Measurements from ENCODE around the gene CAPZB.

The CAPZB gene

GRCh38 chr1:19370453-19371170, 114.7 kb downstream of the CAPZB start:
- TF ChIP-seq, protein P1, sequence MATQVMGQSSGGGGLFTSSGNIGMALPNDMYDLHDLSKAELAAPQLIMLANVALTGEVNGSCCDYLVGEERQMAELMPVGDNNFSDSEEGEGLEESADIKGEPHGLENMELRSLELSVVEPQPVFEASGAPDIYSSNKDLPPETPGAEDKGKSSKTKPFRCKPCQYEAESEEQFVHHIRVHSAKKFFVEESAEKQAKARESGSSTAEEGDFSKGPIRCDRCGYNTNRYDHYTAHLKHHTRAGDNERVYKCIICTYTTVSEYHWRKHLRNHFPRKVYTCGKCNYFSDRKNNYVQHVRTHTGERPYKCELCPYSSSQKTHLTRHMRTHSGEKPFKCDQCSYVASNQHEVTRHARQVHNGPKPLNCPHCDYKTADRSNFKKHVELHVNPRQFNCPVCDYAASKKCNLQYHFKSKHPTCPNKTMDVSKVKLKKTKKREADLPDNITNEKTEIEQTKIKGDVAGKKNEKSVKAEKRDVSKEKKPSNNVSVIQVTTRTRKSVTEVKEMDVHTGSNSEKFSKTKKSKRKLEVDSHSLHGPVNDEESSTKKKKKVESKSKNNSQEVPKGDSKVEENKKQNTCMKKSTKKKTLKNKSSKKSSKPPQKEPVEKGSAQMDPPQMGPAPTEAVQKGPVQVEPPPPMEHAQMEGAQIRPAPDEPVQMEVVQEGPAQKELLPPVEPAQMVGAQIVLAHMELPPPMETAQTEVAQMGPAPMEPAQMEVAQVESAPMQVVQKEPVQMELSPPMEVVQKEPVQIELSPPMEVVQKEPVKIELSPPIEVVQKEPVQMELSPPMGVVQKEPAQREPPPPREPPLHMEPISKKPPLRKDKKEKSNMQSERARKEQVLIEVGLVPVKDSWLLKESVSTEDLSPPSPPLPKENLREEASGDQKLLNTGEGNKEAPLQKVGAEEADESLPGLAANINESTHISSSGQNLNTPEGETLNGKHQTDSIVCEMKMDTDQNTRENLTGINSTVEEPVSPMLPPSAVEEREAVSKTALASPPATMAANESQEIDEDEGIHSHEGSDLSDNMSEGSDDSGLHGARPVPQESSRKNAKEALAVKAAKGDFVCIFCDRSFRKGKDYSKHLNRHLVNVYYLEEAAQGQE (IDR thresholded peaks at IDR 0.05; ENCODE audit: insufficient replicate concordance, low read depth), result no peak
- TF ChIP-seq POLR2AphosphoS5 (IDR thresholded peaks at IDR 0.05; ENCODE audit: low read depth) (no peak; the same call in 1 of the 2 replicates), SPI1 (IDR thresholded peaks at IDR 0.05; ENCODE audit: borderline replicate concordance, low read depth) (no peak), GABPA (IDR thresholded peaks at IDR 0.05; ENCODE audit: low read depth) (no peak), CTCF (IDR thresholded peaks at IDR 0.05; ENCODE audit: insufficient read depth, low read length) (no peak)

DNA sequence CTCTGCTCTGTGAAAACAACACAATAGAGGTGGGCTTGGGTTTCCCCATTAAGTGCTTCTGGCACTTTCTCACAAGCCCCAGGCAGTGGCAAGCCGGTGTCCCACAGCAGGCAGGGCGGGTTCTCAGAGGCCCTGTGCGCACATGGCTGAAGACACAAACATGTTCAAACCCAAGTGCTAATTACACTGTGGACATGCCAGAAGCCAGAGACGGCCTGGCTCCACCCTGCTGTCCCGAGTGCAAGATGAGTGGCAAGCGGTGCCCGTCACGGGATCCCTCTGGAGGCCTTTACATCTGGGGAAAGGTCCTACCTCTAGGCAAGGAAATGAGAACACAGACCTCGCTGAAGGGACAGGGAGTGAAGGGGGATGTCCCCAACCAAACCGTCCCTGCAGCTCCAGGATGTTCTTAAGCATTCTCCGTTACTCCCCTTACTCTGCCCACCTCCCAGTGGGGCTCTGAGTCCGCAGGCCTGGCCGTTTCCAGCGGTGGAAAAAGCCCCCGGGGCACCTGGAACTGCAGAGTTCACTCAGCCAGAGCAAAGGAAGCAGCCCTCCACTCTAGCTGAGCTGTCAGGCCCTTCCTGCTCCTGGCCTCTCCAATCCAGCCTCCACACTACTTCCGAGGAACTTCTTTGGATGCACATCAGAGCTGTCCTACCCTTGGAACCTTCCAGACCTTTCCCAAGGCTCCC, 115.8 kb downstream of the CAPZB start:
- Histone ChIP-seq H3K27me3 (ENCODE audit: insufficient read depth, poor library complexity, severe bottlenecking) (no peaks in the 10 kb centered on the region), H3K27ac (replicated peaks) (peak overlapping the region; percentile 62), H3K4me3 (replicated peaks; ENCODE audit: insufficient read depth, low read length) (no peak overlapping the region)
- TF ChIP-seq, protein P1 (IDR thresholded peaks at IDR 0.05; ENCODE audit: insufficient replicate concordance, low read depth), result no peak
- TF ChIP-seq GABPA (IDR thresholded peaks at IDR 0.05; ENCODE audit: low read depth), result no peak
- no peak for TF ChIP-seq POLR2AphosphoS5 (IDR thresholded peaks at IDR 0.05; ENCODE audit: low read depth)
- TF ChIP-seq SPI1 (IDR thresholded peaks at IDR 0.05; ENCODE audit: borderline replicate concordance, low read depth), result no peak
- no peak for TF ChIP-seq CTCF (IDR thresholded peaks at IDR 0.05; ENCODE audit: insufficient read depth, low read length)
- DNase-seq (ENCODE audit: low read depth in 1 of 2, low spot score in 1 of 2), result no peak

More at GRCh38 chr1:19370453-19371170, 114.7 kb downstream of the CAPZB start:
- DNase-seq (ENCODE audit: low read depth in 1 of 2, low spot score in 1 of 2), result peak in 1 of 2 experiments; percentile 80
- Histone ChIP-seq H3K4me3 (replicated peaks; ENCODE audit: insufficient read depth, low read length) (no peak overlapping the region), H3K27ac (replicated peaks) (peak overlapping the region; percentile 62), H3K27me3 (ENCODE audit: insufficient read depth, poor library complexity, severe bottlenecking) (no peaks in the 10 kb centered on the region)

DNA sequence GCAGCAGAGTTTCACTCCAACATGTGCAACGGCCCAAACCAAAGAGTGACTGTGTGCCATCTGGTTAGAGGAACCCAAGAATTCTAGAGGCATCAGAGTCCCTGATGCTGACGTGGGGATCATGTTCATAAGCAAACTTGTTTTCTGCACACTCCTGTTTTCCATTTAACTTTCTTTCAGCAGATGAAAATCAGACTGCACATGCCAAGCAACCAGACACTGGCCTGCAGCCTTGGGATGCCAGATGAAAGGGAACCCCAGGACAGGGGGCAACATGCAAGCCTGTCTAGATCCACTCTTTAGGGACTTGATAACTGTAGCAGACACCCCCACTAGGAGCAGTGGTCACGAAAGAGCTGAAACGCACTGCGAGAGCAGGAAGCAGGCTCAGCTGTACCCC, 116.4 kb downstream of the CAPZB start:
- TF ChIP-seq, protein P1 (IDR thresholded peaks at IDR 0.05; ENCODE audit: insufficient replicate concordance, low read depth), result no peak
- TF ChIP-seq SPI1 (IDR thresholded peaks at IDR 0.05; ENCODE audit: borderline replicate concordance, low read depth) (no peak), CTCF (IDR thresholded peaks at IDR 0.05; ENCODE audit: insufficient read depth, low read length) (no peak)
- DNase-seq (ENCODE audit: low read depth in 1 of 2, low spot score in 1 of 2), result no peak
- no peaks in the 10 kb centered on the region for H3K27me3 ChIP-seq (ENCODE audit: insufficient read depth, poor library complexity, severe bottlenecking)
- H3K27ac ChIP-seq (replicated peaks), result no peak overlapping the region
- H3K4me3 ChIP-seq (replicated peaks; ENCODE audit: insufficient read depth, low read length), result no peak overlapping the region
